Neural cell (in vitro differentiated cells): ENCODE data around the gene COG4. TPM values are rescaled to one million over a fixed set of nuclear protein-coding genes. Genes with fewer than 3 reads are reported as not detected.

Experiments used
- H2AFZ ChIP-seq: fragments of 200-600, 300-800 bp; sonication (generic), shearing (Covaris generic); 2 replicates; pipeline ENCODE4 v1.6.0; 2014; ENCODE audit warnings: low read depth, mild to moderate bottlenecking, antibody characterized with exemption, low read length, moderate library complexity
- H3F3A ChIP-seq: fragments of 200-600 bp; shearing (Covaris generic); 2 replicates; pipeline ENCODE4 v1.6.1; 2016; ENCODE audit warnings: mild to moderate bottlenecking, moderate library complexity, mixed read lengths, antibody characterized with exemption, low read length; ENCODE audit not compliant: insufficient read depth, poor library complexity, severe bottlenecking
- H3K27ac ChIP-seq: fragments of 200-600, 300-800 bp; sonication (generic), shearing (Covaris generic); 2 replicates; pipeline ENCODE4 v1.5.1; 2014; ENCODE audit warnings: mild to moderate bottlenecking, low read length, moderate library complexity
- H3K27me3 ChIP-seq: fragments of 300-800, 200-600 bp; sonication (generic), shearing (Covaris generic); 2 replicates; pipeline ENCODE4 v1.6.0; 2014; ENCODE audit warnings: mild to moderate bottlenecking, low read depth, low read length, moderate library complexity; ENCODE audit not compliant: insufficient read depth
- H3K36me3 ChIP-seq: fragments of 300-800, 200-600 bp; sonication (generic), shearing (Covaris generic); 2 replicates; pipeline ENCODE4 v1.5.1; 2014; ENCODE audit warnings: mild to moderate bottlenecking, antibody characterized with exemption, low read length, moderate library complexity; ENCODE audit not compliant: insufficient read depth
- H3K4me2 ChIP-seq: fragments of 300-800, 200-600 bp; sonication (generic), shearing (Covaris generic); 2 replicates; pipeline ENCODE4 v1.6.0; 2014; ENCODE audit warnings: mild to moderate bottlenecking, low read length
- H3K4me3 ChIP-seq: fragments of 300-800, 200-600 bp; sonication (generic), shearing (Covaris generic); 2 replicates; pipeline ENCODE4 v1.5.1; 2014; ENCODE audit warnings: mild to moderate bottlenecking, low read length, moderate library complexity
- H3K79me2 ChIP-seq: fragments of 200-600 bp; shearing (Covaris generic); replicated peaks from 2 replicates; pipeline ENCODE4 v1.6.0; 2014; ENCODE audit warnings: mild to moderate bottlenecking, low read length, moderate library complexity; ENCODE audit not compliant: insufficient read depth
- H3K9ac ChIP-seq: fragments of 300-800, 200-600 bp; sonication (generic), shearing (Covaris generic); 2 replicates; pipeline ENCODE4 v1.6.1; 2016; ENCODE audit warnings: mild to moderate bottlenecking, low read length, mixed read lengths
- H3K9me2 ChIP-seq: fragments of 200-600 bp; shearing (Covaris generic); 2 replicates; pipeline ENCODE4 v1.6.1; 2016; ENCODE audit warnings: mild to moderate bottlenecking, low read length, mixed read lengths; ENCODE audit not compliant: insufficient read depth
- H3K9me3 ChIP-seq: fragments of 200-600, 300-800 bp; sonication (generic), shearing (Covaris generic); 2 replicates; pipeline ENCODE4 v1.6.1; 2016; ENCODE audit warnings: mild to moderate bottlenecking, mixed run types, low read length, moderate library complexity, mixed read lengths
- H4K20me1 ChIP-seq: fragments of 200-600 bp; shearing (Covaris generic); 2 replicates; pipeline ENCODE4 v1.6.1; 2016; ENCODE audit warnings: mild to moderate bottlenecking, mixed run types; ENCODE audit not compliant: insufficient read depth
- CTCF ChIP-seq: fragments of 450-650 bp; IDR thresholded peaks from 2 replicates; pipeline ENCODE4 v1.5.1; 2014; ENCODE audit warnings: antibody characterized with exemption, mild to moderate bottlenecking, moderate library complexity; ENCODE audit not compliant: poor library complexity, severe bottlenecking
- EP300 ChIP-seq: fragments of 450-650 bp; conservative IDR thresholded peaks from 2 replicates; pipeline ENCODE4 v1.6.1; 2014; ENCODE audit warnings: antibody characterized with exemption, mild to moderate bottlenecking, moderate library complexity; ENCODE audit not compliant: poor library complexity, severe bottlenecking
- EZH2 ChIP-seq: fragments of 200-600, 300-800 bp; shearing (Covaris generic), sonication (generic); IDR thresholded peaks from 2 replicates; pipeline ENCODE4 v1.6.1; 2014; ENCODE audit warnings: antibody characterized with exemption, low read length, borderline replicate concordance, mild to moderate bottlenecking; ENCODE audit not compliant: insufficient read depth, poor library complexity, severe bottlenecking
- MXI1 ChIP-seq: fragments of 450-650 bp; conservative IDR thresholded peaks from 2 replicates; pipeline ENCODE4 v1.6.1; 2014; ENCODE audit warnings: antibody characterized with exemption, mild to moderate bottlenecking; ENCODE audit not compliant: poor library complexity, severe bottlenecking
- POLR2AphosphoS5 ChIP-seq: IDR thresholded peaks from 2 replicates; pipeline ENCODE4 v1.6.1; 2012
- RAD21 ChIP-seq: fragments of 450-650 bp; conservative IDR thresholded peaks from 2 replicates; pipeline ENCODE4 v1.6.1; 2014; ENCODE audit warnings: antibody characterized with exemption, mild to moderate bottlenecking, moderate library complexity
- REST ChIP-seq: IDR thresholded peaks from 2 replicates; pipeline ENCODE4 v1.6.1; 2012; ENCODE audit warnings: borderline replicate concordance
- SMC3 ChIP-seq: fragments of 450-650 bp; conservative IDR thresholded peaks from 2 replicates; pipeline ENCODE4 v1.6.1; 2014; ENCODE audit warnings: antibody characterized with exemption, mild to moderate bottlenecking, moderate library complexity; ENCODE audit not compliant: poor library complexity
- TAF1 ChIP-seq: IDR thresholded peaks from 2 replicates; pipeline ENCODE4 v1.6.1; 2012; ENCODE audit warnings: low read depth
- polyA plus RNA-seq: library from polyadenylated mRNA; depleted of rRNA; stranded (reverse); fragments of >200 nt; gene quantifications from 2 replicates; pipeline ENCODE4 v1.2.3, GENCODE V29; 2014

The COG4 gene
- polyA plus RNA-seq, 1 donor from 2014 or later = 185 TPM

DNA sequence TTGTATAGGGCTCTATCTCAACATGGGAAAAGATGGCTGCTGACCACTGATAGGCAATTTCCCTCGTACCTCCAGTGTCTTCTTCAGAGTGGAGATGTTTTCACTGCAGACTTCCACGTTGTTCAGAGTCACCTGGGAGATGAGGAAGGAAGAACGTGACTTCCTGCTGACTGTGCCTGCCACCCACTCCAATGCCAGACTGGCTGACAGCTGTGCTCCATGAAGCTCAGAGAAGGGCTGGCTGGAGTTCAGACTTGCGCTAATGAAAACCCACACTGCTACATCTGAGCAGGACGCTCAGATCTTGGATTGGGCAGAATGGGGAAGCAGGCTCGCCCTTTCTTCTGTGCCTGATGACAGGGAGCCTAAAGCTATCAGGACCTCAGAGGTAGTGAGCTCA lies 33.1 kb downstream of the COG4 start:
- Histone ChIP-seq H4K20me1 (no peaks in the 10 kb centered on the region), H3K27me3 (no peaks in the 10 kb centered on the region), H3K4me3 (no peak overlapping the region), H3K9me3 (no peaks in the 10 kb centered on the region), H3K27ac (no peak overlapping the region), H2AFZ (no peak overlapping the region), H3K9ac (no peak overlapping the region), H3K9me2 (no peaks in the 10 kb centered on the region), H3K79me2 (no peaks in the 10 kb centered on the region), H3K36me3 (no peaks in the 10 kb centered on the region), H3K4me2 (no peak overlapping the region), H3F3A (no peaks in the 10 kb centered on the region)
- TF ChIP-seq CTCF = no peak
- no peak for TF ChIP-seq TAF1
- no peak for TF ChIP-seq REST
- TF ChIP-seq EZH2 = no peak
- TF ChIP-seq EP300 = no peak
- TF ChIP-seq SMC3 = no peak
- TF ChIP-seq MXI1 = no peak
- no peak for TF ChIP-seq POLR2AphosphoS5
- TF ChIP-seq RAD21 = no peak

- Histone ChIP-seq H3K79me2 (no peaks in the 10 kb centered on the region), H3F3A (no peaks in the 10 kb centered on the region), H3K36me3 (peaks cover 6% of the 10 kb centered on the region), H3K27ac (no peak overlapping the region), H4K20me1 (no peaks in the 10 kb centered on the region), H3K9me3 (no peaks in the 10 kb centered on the region), H3K4me2 (no peak overlapping the region), H3K9me2 (no peaks in the 10 kb centered on the region), H3K27me3 (no peaks in the 10 kb centered on the region), H3K9ac (no peak overlapping the region), H3K4me3 (no peak overlapping the region), H2AFZ (no peak overlapping the region)
- TF ChIP-seq MXI1 = no peak
- no peak for TF ChIP-seq EP300
- TF ChIP-seq TAF1 = no peak
- no peak for TF ChIP-seq CTCF
- TF ChIP-seq EZH2 = no peak
- TF ChIP-seq RAD21 = no peak
- no peak for TF ChIP-seq REST
- no peak for TF ChIP-seq POLR2AphosphoS5
- no peak for TF ChIP-seq SMC3
Measured at GRCh38 chr16:70484867-70485266, 38.5 kb downstream of the COG4 start.
